SJCRH30 (cell line): ENCODE data around the gene CASP10. TPM values are rescaled to one million over a fixed set of nuclear protein-coding genes. Genes with fewer than 3 reads are reported as not detected.

Source experiments
- DNase-seq, 2 experiments: peaks; one replicate each; pipeline ENCODE4 v3.0.0-alpha.2; 2015 to 2020
- H3K27ac ChIP-seq: fragments of 250-450 bp; sonication (Bioruptor Pico); 2 replicates; pipeline ENCODE4 v1.5.1; 2020; ENCODE audit warnings: mild to moderate bottlenecking, moderate library complexity
- H3K27me3 ChIP-seq: fragments of 250-450 bp; sonication (Bioruptor Pico); 2 replicates; pipeline ENCODE4 v1.5.1; 2020; ENCODE audit warnings: mild to moderate bottlenecking, moderate library complexity
- H3K36me3 ChIP-seq: fragments of 250-450 bp; sonication (Bioruptor Pico); 2 replicates; pipeline ENCODE4 v1.5.1; 2020; ENCODE audit warnings: mild to moderate bottlenecking, moderate library complexity
- H3K4me1 ChIP-seq: fragments of 250-450 bp; sonication (Bioruptor Pico); 2 replicates; pipeline ENCODE4 v1.5.1; 2020; ENCODE audit warnings: mild to moderate bottlenecking, moderate library complexity
- H3K4me3 ChIP-seq: fragments of 250-450 bp; sonication (Bioruptor Pico); 2 replicates; pipeline ENCODE4 v1.5.1; 2020; ENCODE audit warnings: mild to moderate bottlenecking, moderate library complexity
- H3K9me3 ChIP-seq: fragments of 250-450 bp; sonication (Bioruptor Pico); replicated peaks from 2 replicates; pipeline ENCODE4 v1.5.1; 2020; ENCODE audit warnings: mild to moderate bottlenecking, moderate library complexity
- total RNA-seq: library from RNA; depleted of rRNA; stranded (reverse); fragments of >200 nt; shearing (Covaris generic); gene quantifications from 2 replicates; pipeline ENCODE4 v1.2.3, GENCODE V29; 2014

The CASP10 gene
- total RNA-seq, 1 experiment from 2014 or later: 1.1 TPM

DNA sequence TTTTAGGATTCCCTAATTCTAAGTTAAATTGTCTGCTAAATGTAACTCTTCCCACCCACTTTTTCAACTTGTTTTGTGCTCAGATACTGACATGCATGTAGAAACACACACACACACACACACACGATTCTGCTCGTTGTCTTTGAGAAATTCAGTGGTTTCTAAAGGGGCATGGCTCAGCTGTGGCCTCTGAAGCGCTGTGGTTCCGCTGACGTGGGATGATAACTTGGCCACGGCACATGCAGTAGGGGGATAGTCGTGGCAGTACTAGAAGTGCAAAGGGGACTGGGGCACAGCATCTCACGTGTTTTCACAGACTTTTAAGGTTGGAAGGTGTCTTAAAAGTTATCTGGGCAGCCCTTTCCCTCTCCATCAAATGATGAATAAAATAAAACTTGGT is 18.4 kb downstream of the CASP10 start:
- no peaks in the 10 kb centered on the region for H3K36me3 ChIP-seq
- no peaks in the 10 kb centered on the region for H3K9me3 ChIP-seq

DNA sequence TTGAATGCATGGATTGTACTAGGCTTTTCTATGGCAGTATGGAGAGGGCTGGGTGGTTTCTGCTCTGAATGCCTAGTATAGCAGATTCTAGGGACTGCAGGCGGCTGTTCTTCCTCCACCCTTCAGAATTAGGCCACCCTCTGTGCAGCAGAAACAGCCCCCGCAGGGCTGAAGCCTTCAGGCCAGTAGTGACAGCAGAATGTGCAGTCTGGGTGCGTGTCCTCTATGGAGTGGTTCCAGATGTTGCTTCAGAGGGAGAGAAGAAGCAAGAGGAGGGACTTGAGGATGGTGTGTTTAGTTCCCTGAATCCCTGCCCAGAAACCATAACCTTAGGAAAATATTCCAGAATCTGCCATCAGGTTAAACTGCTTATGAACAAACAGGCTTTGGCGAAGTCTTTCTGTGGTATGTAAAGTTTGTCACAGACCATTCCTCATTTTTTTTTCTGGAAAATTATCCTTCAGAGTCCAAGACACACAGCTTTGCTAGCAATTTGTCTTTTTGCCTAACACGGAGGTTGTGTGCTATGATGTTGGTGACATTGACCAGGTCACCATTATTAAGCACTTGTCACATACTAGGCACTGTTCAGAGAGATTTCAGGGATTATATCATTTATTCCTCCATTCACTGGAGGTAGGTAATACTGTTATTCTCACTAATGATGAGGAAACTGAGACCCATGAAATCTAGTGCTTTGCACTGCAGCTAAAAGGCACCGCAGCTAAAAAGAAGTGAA is 21.1 kb downstream of the CASP10 start:
- Histone ChIP-seq H3K27ac (no peak overlapping the region), H3K36me3 (no peaks in the 10 kb centered on the region), H3K9me3 (no peaks in the 10 kb centered on the region), H3K27me3 (peaks cover 3% of the 10 kb centered on the region; the same call in 1 of the 2 replicates), H3K4me1 (no peaks in the 10 kb centered on the region), H3K4me3 (no peak overlapping the region)
- no peak for DNase-seq

More for the DNA sequence above, 18.4 kb downstream of the CASP10 start:
- H3K27me3 ChIP-seq: peaks cover 3% of the 10 kb centered on the region; the same call in 1 of the 2 replicates
- H3K27ac ChIP-seq: no peak overlapping the region
- DNase-seq: no peak
- H3K4me3 ChIP-seq: no peak overlapping the region
- no peaks in the 10 kb centered on the region for H3K4me1 ChIP-seq

DNA sequence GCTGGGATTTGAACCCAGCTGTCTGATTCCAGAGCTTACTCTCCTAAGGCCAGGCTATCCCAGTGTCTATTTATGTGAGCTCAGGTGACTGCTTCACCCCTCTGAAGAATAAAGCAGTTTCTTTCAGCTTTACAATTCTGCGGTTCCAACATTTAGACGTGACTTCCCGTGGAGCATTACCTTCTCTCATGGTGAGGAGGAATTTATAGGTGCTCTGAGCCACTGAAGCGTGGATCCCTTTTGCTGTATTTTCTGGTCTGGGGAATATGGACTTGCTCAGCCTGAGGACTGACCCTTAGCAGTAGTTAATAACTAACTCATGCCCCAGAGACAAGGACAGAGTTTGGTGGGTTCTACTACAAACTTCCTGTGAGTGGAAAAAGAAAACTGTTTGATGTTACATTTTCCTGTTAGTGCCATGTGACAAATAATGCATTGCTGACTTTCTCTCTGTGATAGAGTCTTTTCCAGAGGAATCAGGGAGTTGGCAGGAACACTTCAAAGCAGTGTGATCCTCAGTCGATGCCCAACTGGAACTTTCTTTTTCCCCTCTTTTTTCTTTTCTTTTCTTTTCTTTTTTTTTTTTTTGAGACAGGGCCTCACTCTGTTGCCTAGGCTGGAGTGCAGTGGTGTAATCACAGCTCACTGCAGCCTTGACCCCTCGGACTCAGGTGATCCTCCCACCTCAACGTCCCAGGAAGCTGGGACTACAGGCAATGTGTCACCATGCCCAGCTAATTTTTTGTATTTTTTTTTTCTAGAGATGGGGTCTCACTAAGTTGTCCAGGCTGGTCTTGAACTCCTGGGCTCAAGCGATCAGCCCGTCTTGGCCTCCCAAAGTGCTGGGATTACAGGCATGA is 21.9 kb downstream of the CASP10 start:
- H3K4me1 ChIP-seq: no peaks in the 10 kb centered on the region
- peaks cover 3% of the 10 kb centered on the region; the same call in 1 of the 2 replicates for H3K27me3 ChIP-seq
- DNase-seq: no peak
- H3K36me3 ChIP-seq: no peaks in the 10 kb centered on the region
- H3K4me3 ChIP-seq: no peak overlapping the region
- no peak overlapping the region for H3K27ac ChIP-seq
- no peaks in the 10 kb centered on the region for H3K9me3 ChIP-seq

DNA sequence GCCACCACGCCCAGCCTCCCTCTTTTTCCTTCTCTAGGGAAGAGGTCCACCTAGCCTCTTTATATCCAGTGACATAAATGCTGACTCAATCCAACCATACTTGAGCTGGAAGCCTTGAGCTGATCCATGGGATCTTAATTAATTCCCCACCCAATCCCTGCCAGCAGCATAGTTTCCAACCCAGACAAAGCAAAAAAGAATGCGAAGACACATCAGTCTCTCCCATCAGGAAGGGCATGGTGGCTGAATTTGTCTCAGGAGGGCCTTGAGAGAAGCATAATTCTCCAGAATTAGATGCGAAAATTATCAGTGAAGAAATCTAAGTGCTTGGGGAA is 22.5 kb downstream of the CASP10 start:
- Histone ChIP-seq H3K4me3 (no peak overlapping the region), H3K9me3 (no peaks in the 10 kb centered on the region), H3K27ac (no peak overlapping the region), H3K27me3 (peaks cover 3% of the 10 kb centered on the region; the same call in 1 of the 2 replicates), H3K36me3 (no peaks in the 10 kb centered on the region), H3K4me1 (no peaks in the 10 kb centered on the region)
- DNase-seq: no peak

DNA sequence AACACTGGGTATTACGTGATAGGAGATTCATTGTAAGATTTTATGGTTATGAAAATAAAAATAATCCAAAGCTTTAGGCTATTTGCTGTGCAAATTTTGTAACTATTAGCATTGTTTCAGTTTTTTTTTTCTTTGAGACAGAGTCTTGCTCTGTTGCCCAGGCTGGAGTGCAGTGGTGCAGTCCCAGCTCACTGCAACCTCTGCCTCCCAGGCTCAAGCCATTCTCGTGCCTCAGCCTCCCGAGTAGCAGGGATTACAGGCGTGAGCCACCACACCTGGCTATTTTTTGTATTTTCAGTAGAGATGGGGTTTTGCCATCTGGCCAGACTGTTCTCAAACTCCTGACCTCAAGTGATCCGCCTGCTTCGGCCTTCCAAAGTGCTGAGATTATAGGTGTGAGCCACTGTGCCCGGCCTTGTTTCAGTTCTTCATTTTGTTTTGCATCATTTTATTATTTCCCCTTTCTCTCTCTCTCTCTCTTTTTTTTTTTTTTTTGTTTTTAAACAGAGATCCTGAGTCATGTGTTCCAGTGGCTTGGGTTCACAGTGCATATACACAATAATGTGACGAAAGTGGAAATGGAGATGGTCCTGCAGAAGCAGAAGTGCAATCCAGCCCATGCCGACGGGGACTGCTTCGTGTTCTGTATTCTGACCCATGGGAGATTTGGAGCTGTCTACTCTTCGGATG is 25.8 kb downstream of the CASP10 start:
- H3K4me1 ChIP-seq: no peaks in the 10 kb centered on the region
- H3K9me3 ChIP-seq: no peaks in the 10 kb centered on the region
- no peak overlapping the region for H3K4me3 ChIP-seq
- H3K27me3 ChIP-seq: peaks cover 3% of the 10 kb centered on the region; the same call in 1 of the 2 replicates
- no peak for DNase-seq
- no peak overlapping the region for H3K27ac ChIP-seq
- no peaks in the 10 kb centered on the region for H3K36me3 ChIP-seq

DNA sequence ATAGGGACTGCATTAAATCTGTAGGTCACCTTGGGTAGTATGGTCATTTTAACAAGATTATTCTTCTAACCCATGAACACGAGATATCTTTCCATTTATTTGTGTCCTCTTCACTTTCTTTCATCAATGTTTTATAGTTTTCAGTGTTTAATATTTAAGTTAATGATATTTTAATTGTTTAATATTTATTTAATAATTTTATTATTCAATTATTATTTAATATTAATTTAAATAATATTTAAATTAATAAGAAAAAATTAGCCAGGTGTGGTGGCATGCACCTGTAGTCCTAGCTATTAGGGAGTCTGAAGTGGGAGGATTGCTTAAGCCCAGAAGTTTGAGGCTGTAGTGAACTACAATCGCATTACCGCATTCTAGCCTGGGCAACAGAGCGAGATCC is 33.0 kb downstream of the CASP10 start:
- no peaks in the 10 kb centered on the region for H3K27me3 ChIP-seq
- no peak for DNase-seq
- H3K27ac ChIP-seq: no peak overlapping the region
- no peaks in the 10 kb centered on the region for H3K9me3 ChIP-seq
- no peaks in the 10 kb centered on the region for H3K4me1 ChIP-seq
- no peaks in the 10 kb centered on the region for H3K36me3 ChIP-seq
- H3K4me3 ChIP-seq: no peak overlapping the region

DNA sequence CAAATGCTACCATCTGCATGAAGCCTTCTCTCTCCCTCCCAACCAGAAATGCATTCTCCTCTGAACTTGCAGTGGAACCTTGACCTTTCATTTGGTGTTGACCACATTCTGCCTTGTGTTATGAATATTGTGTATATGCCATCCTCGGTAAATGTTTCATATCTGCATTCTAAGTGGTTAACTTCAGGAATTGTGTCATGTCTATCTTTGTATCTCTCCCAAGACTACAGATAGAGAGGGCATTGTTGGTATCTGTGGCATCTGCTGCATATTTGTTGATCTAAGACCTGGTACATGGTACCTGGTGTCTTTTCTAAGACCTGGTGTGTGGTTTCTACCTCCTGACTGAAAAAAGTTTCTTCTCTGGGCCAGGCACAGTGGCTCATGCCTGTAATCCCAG is 34.0 kb downstream of the CASP10 start:
- no peak overlapping the region for H3K27ac ChIP-seq
- H3K4me1 ChIP-seq: no peaks in the 10 kb centered on the region
- no peaks in the 10 kb centered on the region for H3K9me3 ChIP-seq
- H3K27me3 ChIP-seq: no peaks in the 10 kb centered on the region
- no peak overlapping the region for H3K4me3 ChIP-seq
- no peak for DNase-seq
- no peaks in the 10 kb centered on the region for H3K36me3 ChIP-seq

DNA sequence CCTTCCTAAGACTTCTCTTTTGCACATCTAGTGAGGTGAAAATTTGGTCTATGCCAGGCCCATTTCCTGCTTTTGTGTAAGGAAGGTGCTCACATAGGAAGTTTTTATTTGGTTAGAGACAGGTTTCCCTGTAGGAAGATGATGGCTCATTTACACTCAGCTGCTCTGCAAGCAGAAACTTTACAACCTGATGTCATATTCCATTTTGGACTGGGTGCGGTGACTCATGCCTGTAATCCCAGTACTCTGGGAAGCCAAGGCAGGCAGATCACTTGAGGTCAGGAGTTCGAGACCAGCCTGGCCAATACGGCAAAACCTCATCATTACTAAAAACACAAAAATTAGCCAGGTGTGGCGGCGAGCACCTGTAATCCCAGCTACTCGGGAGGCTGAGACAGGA is 35.8 kb downstream of the CASP10 start:
- Histone ChIP-seq H3K9me3 (no peaks in the 10 kb centered on the region), H3K36me3 (no peaks in the 10 kb centered on the region), H3K4me3 (no peak overlapping the region), H3K27me3 (no peaks in the 10 kb centered on the region), H3K27ac (no peak overlapping the region), H3K4me1 (no peaks in the 10 kb centered on the region)
- no peak for DNase-seq

DNA sequence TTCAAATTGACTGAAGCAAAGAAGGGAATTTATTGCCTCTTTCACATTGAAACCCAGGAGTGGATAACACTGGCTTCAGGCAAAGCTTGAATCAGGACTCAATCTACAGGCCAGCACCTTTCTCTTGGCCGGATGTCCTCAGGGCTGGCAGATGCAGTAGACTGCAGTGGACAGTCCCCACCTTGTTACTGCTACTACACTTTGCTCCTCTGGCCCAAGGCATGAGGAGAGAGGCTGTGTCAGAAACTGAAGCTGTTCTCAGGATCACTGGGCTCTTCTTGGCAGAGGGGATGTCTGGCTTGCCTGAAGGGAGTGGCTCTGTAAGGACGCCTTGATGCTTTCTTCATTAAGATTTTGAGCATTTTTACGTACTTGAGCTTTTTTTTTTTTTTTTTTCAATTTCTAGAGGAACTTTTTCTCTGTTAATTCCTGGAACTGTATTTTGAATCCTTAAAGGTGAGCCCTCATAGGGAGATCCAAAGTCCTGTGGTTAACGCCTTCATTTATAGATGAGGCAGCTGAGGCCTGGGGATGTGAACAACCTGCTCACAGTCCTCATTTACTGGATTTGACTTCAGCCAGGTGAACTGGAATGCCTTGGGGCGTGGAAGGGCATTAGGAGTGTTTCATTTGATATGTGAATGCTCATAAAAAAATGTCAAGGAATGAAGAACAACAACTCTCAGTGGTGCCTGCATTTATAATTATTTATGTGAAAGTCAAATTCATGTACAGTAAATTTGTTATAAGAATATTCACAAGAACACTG is 36.6 kb downstream of the CASP10 start:
- Histone ChIP-seq H3K4me1 (no peaks in the 10 kb centered on the region), H3K36me3 (no peaks in the 10 kb centered on the region), H3K27ac (no peak overlapping the region), H3K9me3 (no peaks in the 10 kb centered on the region), H3K27me3 (no peaks in the 10 kb centered on the region), H3K4me3 (no peak overlapping the region)
- DNase-seq: no peak

DNA sequence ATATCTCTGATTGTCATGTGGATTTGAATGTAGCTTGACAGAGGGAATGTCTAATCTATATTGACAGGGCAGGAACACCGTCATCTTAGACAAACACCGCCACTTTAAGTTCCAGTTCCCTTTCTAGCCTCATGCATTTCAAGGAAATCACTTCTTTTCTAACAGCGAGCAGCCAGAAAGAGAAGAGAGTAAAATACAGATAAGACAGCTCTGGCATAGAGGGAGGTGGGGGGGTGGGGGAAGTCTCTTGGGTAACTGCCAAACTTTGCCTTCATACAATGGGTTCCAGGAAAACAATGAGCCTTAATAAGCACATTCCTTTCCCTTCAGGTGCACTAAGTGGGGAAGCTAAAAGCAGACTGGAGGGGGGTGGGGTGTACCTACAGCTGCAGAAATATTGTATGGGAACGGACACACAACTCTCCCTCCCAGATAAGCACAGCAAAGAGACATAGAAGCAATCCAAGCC is 37.2 kb downstream of the CASP10 start:
- Histone ChIP-seq H3K36me3 (no peaks in the 10 kb centered on the region), H3K27ac (no peak overlapping the region), H3K9me3 (no peaks in the 10 kb centered on the region), H3K4me3 (no peak overlapping the region), H3K27me3 (no peaks in the 10 kb centered on the region), H3K4me1 (no peaks in the 10 kb centered on the region)
- DNase-seq: no peak

DNA sequence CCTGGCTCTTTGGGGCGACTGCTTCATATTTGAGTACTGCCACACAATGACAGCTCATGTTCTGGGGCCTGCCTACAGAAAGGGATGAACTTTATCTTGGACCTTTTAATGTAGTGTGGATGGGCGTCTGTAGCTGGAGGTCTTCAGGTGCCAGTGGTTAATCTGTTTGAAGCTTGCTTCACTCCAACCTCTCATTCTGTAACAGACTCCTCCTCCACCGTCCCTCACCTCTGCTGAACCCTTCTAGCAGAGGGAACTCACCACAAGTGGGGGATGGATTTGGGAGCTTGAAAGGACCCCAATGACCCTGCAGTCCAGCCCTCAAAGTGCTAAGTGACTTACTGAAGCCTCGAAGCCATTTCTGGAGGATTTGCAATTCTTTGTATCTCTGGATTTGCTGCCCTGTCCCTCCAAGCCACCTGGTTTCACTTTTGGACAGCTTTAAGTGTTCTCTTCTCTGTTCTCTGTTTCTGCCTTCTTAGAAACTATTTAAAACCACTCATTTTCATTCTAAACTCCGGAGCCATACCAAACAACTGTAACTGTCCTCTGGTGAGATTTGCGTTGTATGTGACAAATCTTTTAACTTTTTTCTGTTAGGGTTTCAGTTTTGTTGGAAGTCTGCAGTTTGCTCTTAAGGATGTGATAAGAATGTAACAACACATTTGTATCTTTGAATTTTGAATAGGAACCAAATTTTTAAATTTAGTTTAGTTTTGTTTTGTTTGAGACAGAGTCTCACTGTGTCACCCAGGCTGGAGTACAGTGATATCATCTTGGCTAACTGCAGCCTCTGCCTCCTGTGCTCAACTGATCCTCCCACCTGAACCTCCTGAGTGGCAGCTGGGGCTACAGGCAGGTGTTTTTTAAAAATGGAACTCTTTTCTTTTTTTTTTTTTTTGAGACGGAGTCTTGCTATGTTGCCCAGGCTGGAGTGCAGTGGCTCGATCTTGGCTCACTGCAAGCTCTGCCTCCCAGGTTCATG is 40.4 kb downstream of the CASP10 start:
- Histone ChIP-seq H3K27me3 (no peaks in the 10 kb centered on the region), H3K4me1 (no peaks in the 10 kb centered on the region), H3K9me3 (no peaks in the 10 kb centered on the region), H3K36me3 (no peaks in the 10 kb centered on the region), H3K4me3 (no peak overlapping the region), H3K27ac (no peak overlapping the region)
- no peak for DNase-seq

DNA sequence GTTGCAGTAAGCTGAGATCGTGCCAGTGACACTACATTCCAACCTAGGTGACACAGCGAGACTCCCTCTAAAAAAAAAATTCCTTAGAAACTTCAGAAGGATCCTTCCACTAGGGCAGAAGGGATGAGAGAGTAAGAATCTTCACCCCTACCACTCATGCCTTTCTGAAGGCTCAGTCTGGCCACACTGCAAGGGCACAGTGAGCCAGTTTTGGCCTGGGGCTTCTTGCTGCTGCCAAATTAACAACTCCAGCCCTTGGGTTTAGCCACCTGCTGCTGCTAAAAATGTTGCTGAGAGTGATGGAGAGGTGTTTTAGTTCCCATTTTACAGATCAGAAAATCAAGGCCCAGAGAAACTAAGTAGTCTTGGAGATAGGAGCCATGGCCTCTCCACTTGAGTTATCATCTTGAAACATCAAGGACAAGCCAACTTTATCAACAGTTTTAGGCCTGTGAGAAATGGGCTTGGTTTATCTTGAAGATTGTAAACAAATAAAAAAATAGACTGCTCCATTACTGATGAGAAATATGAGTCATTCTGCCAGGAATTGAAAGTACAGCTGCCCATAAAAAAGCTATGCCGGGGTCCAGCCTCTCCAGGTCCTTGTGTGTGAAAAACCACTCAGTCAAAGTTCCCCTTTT is 45.5 kb downstream of the CASP10 start:
- no peaks in the 10 kb centered on the region for H3K27me3 ChIP-seq
- DNase-seq: no peak
- no peak overlapping the region for H3K27ac ChIP-seq
- H3K4me1 ChIP-seq: peaks cover 6% of the 10 kb centered on the region; the same call in 1 of the 2 replicates
- no peaks in the 10 kb centered on the region for H3K9me3 ChIP-seq
- H3K36me3 ChIP-seq: no peaks in the 10 kb centered on the region
- H3K4me3 ChIP-seq: no peak overlapping the region

DNA sequence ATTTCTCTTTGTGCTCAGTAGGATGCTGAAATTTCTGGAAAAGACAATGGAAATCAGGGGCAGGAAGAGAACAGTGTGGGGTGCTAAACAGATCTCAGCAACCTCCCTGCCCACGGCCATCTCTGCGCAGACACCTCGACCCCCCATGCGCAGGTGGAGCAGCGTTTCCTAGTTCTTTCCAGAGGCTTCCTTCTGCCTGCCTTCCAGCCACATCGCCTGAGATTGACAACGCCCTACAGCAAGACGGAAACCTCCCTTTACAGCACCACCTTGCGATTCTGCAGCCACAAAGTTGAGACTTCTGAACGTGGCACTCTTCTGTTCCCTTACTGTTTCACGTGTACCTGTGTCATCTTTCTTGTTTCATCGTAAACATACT is 46.0 kb downstream of the CASP10 start:
- Histone ChIP-seq H3K9me3 (no peaks in the 10 kb centered on the region), H3K36me3 (no peaks in the 10 kb centered on the region), H3K27me3 (no peaks in the 10 kb centered on the region), H3K4me3 (no peak overlapping the region), H3K4me1 (peaks cover 6% of the 10 kb centered on the region; the same call in 1 of the 2 replicates), H3K27ac (no peak overlapping the region)
- DNase-seq: no peak
